Measurements from ENCODE around the gene SLC49A3.
"Not testable (repeated sequence)": the region's sequence is repeated elsewhere in the genome, so short reads cannot be mapped to it uniquely, and the experiment has no call there.

The SLC49A3 gene

GRCh38 chr4:714087-714486 lies 25.1 kb upstream of the SLC49A3 start:
- no peak for DNase-seq
- ATAC-seq (replicated peaks), result no peak
- Mint-ChIP-seq H3K27ac (no peak overlapping the region), H3K4me1 (ENCODE audit: low read depth in 2 of 2) (peaks cover 32 to 37% of the 10 kb centered on the region in 2 donors), H3K27me3 (no peaks in the 10 kb centered on the region), H3K36me3 (ENCODE audit: insufficient read depth) (peaks cover 4% of the 10 kb centered on the region), H3K4me3 (no peak overlapping the region), H3K9me3 (no peaks in the 10 kb centered on the region)

- H3K4me1 Mint-ChIP-seq (ENCODE audit: low read depth in 2 of 2), result peaks cover 38 to 40% of the 10 kb centered on the region in 2 donors
- no peak overlapping the region for H3K4me3 Mint-ChIP-seq
- no peaks in the 10 kb centered on the region for H3K9me3 Mint-ChIP-seq
- DNase-seq (no peak), ATAC-seq (replicated peaks) (no peak)
- H3K27me3 Mint-ChIP-seq, result no peaks in the 10 kb centered on the region
- H3K27ac Mint-ChIP-seq, result peak overlapping the region in 1 of 2 donors; percentile 35
- H3K36me3 Mint-ChIP-seq (ENCODE audit: insufficient read depth), result peaks cover 4% of the 10 kb centered on the region
Observed at GRCh38 chr4:712916-713632, 24.1 kb upstream of the SLC49A3 start.

- H3K36me3 Mint-ChIP-seq (ENCODE audit: insufficient read depth), result peaks cover 4% of the 10 kb centered on the region
- no peak overlapping the region for H3K4me3 Mint-ChIP-seq
- no peaks in the 10 kb centered on the region for H3K27me3 Mint-ChIP-seq
- no peaks in the 10 kb centered on the region for H3K9me3 Mint-ChIP-seq
- H3K4me1 Mint-ChIP-seq (ENCODE audit: low read depth in 2 of 2), result peaks cover 33% of the 10 kb centered on the region in 2 donors
- ATAC-seq (replicated peaks), result no peak
- no peak overlapping the region for H3K27ac Mint-ChIP-seq
- DNase-seq, result no peak
Observed at GRCh38 chr4:712093-712492, 23.1 kb upstream of the SLC49A3 start.

- Mint-ChIP-seq H3K4me3 (no peak overlapping the region), H3K36me3 (ENCODE audit: insufficient read depth) (peaks cover 4% of the 10 kb centered on the region), H3K27me3 (no peaks in the 10 kb centered on the region), H3K9me3 (no peaks in the 10 kb centered on the region), H3K27ac (no peak overlapping the region), H3K4me1 (ENCODE audit: low read depth in 2 of 2) (peaks cover 32 to 33% of the 10 kb centered on the region in 2 donors)
- DNase-seq (no peak), ATAC-seq (replicated peaks) (no peak)
Observed at GRCh38 chr4:710916-711315, 22.0 kb upstream of the SLC49A3 start.

- H3K4me1 Mint-ChIP-seq (ENCODE audit: low read depth in 2 of 2), result peaks cover 31 to 34% of the 10 kb centered on the region in 2 donors
- H3K27me3 Mint-ChIP-seq, result no peaks in the 10 kb centered on the region
- ATAC-seq (replicated peaks) (no peak), DNase-seq (no peak)
- H3K36me3 Mint-ChIP-seq (ENCODE audit: insufficient read depth), result peaks cover 7% of the 10 kb centered on the region
- H3K9me3 Mint-ChIP-seq, result no peaks in the 10 kb centered on the region
- peak overlapping the region in 1 of 2 donors; percentile 59 for H3K27ac Mint-ChIP-seq
- H3K4me3 Mint-ChIP-seq, result peak overlapping the region in 1 of 2 donors; percentile 26
Observed at GRCh38 chr4:710116-710515, 21.2 kb upstream of the SLC49A3 start.

- no peaks in the 10 kb centered on the region for H3K27me3 Mint-ChIP-seq
- H3K4me3 Mint-ChIP-seq, result no peak overlapping the region
- no peak for ATAC-seq (replicated peaks)
- no peak for DNase-seq
- peak overlapping the region in 1 of 2 donors; percentile 59 for H3K27ac Mint-ChIP-seq
- H3K4me1 Mint-ChIP-seq (ENCODE audit: low read depth in 2 of 2), result peaks cover 29 to 31% of the 10 kb centered on the region in 2 donors
- peaks cover 7% of the 10 kb centered on the region for H3K36me3 Mint-ChIP-seq (ENCODE audit: insufficient read depth)
- H3K9me3 Mint-ChIP-seq, result no peaks in the 10 kb centered on the region
Observed at GRCh38 chr4:709348-709747, 20.4 kb upstream of the SLC49A3 start.

- peak overlapping the region in 1 of 2 donors; percentile 23 for H3K4me3 Mint-ChIP-seq
- H3K27me3 Mint-ChIP-seq, result no peaks in the 10 kb centered on the region
- DNase-seq (no peak), ATAC-seq (replicated peaks) (no peak)
- peaks cover 28 to 30% of the 10 kb centered on the region in 2 donors for H3K4me1 Mint-ChIP-seq (ENCODE audit: low read depth in 2 of 2)
- no peaks in the 10 kb centered on the region for H3K9me3 Mint-ChIP-seq
- peaks cover 7% of the 10 kb centered on the region for H3K36me3 Mint-ChIP-seq (ENCODE audit: insufficient read depth)
- peak overlapping the region in 1 of 2 donors; percentile 59 for H3K27ac Mint-ChIP-seq
Observed at GRCh38 chr4:708631-708933, 19.6 kb upstream of the SLC49A3 start.

GRCh38 chr4:707929-708630 lies 19.1 kb upstream of the SLC49A3 start:
- H3K27me3 Mint-ChIP-seq, result no peaks in the 10 kb centered on the region
- no peak for DNase-seq
- ATAC-seq (replicated peaks), result no peak
- H3K4me3 Mint-ChIP-seq, result peak overlapping the region in 1 of 2 donors; percentile 23
- H3K9me3 Mint-ChIP-seq, result no peaks in the 10 kb centered on the region
- peak overlapping the region in 1 of 2 donors; percentile 59 for H3K27ac Mint-ChIP-seq
- H3K36me3 Mint-ChIP-seq (ENCODE audit: insufficient read depth), result peaks cover 7% of the 10 kb centered on the region
- H3K4me1 Mint-ChIP-seq (ENCODE audit: low read depth in 2 of 2), result peaks cover 28 to 30% of the 10 kb centered on the region in 2 donors

- no peak for DNase-seq
- H3K27ac Mint-ChIP-seq, result peak overlapping the region; percentile 51 to 60
Observed at GRCh38 chr4:706834-707598, 18.1 kb upstream of the SLC49A3 start.

GRCh38 chr4:706083-706633 lies 17.2 kb upstream of the SLC49A3 start:
- ATAC-seq (replicated peaks); DNase-seq; H3K36me3 Mint-ChIP-seq (ENCODE audit: insufficient read depth); H3K27me3 Mint-ChIP-seq; H3K9me3 Mint-ChIP-seq: not testable (repeated sequence)
- H3K4me3 Mint-ChIP-seq, result peak overlapping the region; percentile 81 to 86
- peak overlapping the region in 1 of 2 donors; percentile 91 for H3K27ac Mint-ChIP-seq
- H3K4me1 Mint-ChIP-seq (ENCODE audit: low read depth in 2 of 2), result peaks cover 25 to 27% of the 10 kb centered on the region in 2 donors

More at GRCh38 chr4:706834-707598, 18.1 kb upstream of the SLC49A3 start:
- Mint-ChIP-seq H3K4me1 (ENCODE audit: low read depth in 2 of 2) (peaks cover 25 to 27% of the 10 kb centered on the region in 2 donors), H3K36me3 (ENCODE audit: insufficient read depth) (peaks cover 7% of the 10 kb centered on the region), H3K9me3 (no peaks in the 10 kb centered on the region), H3K4me3 (peak overlapping the region; percentile 41), H3K27me3 (no peaks in the 10 kb centered on the region)
- ATAC-seq (replicated peaks), result no peak

- peak within 1 kb of the TSS; percentile 81 to 86 for H3K4me3 Mint-ChIP-seq
- H3K27ac Mint-ChIP-seq, result peak within 1 kb of the TSS; percentile 87 to 91
- H3K9me3 Mint-ChIP-seq, result no peaks in the 10 kb centered on the region
- H3K36me3 Mint-ChIP-seq (ENCODE audit: insufficient read depth), result peaks cover 7% of the 10 kb centered on the region
- ATAC-seq (replicated peaks) (peak; percentile 95), DNase-seq (peak; percentile 90 to 94 (median 92))
- H3K27me3 Mint-ChIP-seq, result no peaks in the 10 kb centered on the region
- H3K4me1 Mint-ChIP-seq (ENCODE audit: low read depth in 2 of 2), result peaks cover 22 to 27% of the 10 kb centered on the region in 2 donors
Observed at GRCh38 chr4:705278-706082, 16.5 kb upstream of the SLC49A3 start, which contains the start of gene PCGF3. Gene PCGF3 (plus strand): TSS chr4:705832. CDS start chr4:733681, 27,849 bp downstream.

GRCh38 chr4:704971-705277 lies 16.0 kb upstream of the SLC49A3 start:
- H3K4me3 Mint-ChIP-seq, result peak overlapping the region; percentile 81 to 86

More at GRCh38 chr4:704971-705277, 16.0 kb upstream of the SLC49A3 start:
- no peak for ATAC-seq (replicated peaks)
- Mint-ChIP-seq H3K27ac (peak overlapping the region; percentile 87 to 91), H3K4me1 (ENCODE audit: low read depth in 2 of 2) (peaks cover 16 to 22% of the 10 kb centered on the region in 2 donors), H3K9me3 (no peaks in the 10 kb centered on the region), H3K36me3 (ENCODE audit: insufficient read depth) (peaks cover 4% of the 10 kb centered on the region), H3K27me3 (no peaks in the 10 kb centered on the region)
- no peak for DNase-seq
